ENCODE results near the gene INPP5F. TPM values are rescaled to one million over a fixed set of nuclear protein-coding genes. Genes with fewer than 3 reads are reported as not detected.
"Not testable (repeated sequence)": the region's sequence is repeated elsewhere in the genome, so short reads cannot be mapped to it uniquely, and the experiment has no call there.

INPP5F gene
- total RNA-seq, 1 donor from 2014 or later, result 40.9 TPM

DNA sequence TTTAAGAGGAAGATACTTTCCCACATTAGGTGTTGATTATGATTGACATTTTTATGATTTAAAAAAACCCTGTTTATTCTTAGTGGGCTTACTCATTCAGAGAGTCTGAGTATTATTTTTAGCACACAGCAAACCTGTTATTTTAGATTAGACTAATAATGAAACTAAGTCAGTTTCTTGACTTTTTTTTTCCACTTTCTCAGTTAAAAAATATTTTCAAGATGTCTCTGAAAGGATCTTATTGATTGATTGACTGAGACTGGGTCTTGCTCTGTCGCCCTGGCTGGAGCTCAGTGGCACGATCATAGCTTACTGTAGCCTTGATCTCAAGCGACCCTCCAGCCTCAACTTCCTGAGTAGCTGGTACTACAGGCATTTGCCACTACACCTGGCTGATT is 20.4 kb upstream of the INPP5F start:
- no peak for DNase-seq (ENCODE audit: low spot score)

DNA sequence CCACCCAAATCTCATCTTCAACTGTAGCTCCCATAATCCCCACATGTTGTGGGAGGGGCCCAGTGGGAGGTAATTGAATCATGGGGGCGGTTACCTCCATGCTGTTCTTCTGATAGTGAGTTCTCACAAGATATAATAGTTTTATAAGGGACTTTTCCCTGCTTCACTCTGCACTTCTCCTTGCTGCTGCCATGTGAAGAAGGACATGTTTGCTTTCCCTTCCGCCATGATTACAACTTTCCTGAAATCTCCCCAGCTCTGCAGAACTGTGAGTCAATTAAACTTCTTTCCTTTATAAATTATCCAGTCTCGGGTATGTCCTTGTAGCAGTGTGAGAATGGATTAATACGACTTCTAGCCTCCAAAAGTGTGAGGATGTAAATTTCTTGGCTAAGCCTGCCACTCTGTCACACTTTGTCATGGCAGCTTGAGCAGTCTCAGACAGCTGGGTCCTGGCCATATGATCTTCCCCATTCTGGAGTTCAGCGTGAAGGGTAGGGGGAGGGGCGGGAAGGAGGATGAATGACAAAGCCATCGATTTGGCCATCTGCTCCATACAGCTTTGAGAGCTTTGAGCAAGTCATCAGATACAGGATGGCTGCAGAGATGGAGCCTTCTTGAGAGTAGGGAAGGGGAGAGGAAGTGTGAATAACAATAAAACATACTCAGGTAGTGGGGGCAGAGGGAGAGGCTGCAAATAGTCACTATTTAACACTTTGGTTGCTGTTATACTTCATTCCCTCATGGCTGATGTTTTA is 19.1 kb upstream of the INPP5F start:
- no peak for DNase-seq (ENCODE audit: low spot score)

DNA sequence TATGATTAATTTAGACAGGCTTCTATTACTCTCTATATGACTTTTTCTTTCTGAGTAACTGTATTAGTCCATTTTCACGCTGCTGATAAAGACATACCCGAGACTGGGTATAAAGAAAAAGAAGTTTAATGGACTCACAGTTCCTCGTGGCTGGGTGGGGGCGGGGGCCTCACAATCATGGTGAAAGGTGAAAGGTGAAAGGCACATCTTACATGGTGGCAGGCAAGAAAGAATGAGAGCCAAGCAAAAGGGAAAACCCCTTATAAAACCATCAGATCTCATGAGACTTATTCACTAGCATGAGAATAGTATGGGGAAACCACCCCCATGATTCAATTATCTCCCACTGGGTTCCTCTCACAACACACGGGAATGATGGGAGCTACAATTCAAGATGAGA is 18.5 kb upstream of the INPP5F start:
- DNase-seq (ENCODE audit: low spot score), result not testable (repeated sequence)

DNA sequence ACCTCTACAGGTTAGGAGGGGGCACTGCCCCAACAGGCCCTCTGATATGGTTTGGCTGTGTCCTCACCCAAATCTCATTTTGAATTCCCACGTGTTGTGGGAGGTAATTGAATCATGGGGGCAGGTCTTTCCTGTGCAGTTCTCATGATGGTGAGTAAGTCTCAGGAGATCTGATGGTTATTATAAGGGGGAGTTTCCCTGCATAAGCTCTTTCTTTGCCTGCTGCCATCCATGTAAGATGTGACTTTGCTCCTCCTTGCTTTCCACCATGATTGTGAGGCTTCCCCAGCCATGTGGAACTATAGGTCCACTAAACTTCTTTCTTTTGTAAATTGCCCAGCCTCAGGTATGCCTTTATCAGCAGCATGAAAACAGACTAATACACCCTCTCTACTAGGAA is 14.9 kb upstream of the INPP5F start:
- DNase-seq (ENCODE audit: low spot score), result not testable (repeated sequence)

DNA sequence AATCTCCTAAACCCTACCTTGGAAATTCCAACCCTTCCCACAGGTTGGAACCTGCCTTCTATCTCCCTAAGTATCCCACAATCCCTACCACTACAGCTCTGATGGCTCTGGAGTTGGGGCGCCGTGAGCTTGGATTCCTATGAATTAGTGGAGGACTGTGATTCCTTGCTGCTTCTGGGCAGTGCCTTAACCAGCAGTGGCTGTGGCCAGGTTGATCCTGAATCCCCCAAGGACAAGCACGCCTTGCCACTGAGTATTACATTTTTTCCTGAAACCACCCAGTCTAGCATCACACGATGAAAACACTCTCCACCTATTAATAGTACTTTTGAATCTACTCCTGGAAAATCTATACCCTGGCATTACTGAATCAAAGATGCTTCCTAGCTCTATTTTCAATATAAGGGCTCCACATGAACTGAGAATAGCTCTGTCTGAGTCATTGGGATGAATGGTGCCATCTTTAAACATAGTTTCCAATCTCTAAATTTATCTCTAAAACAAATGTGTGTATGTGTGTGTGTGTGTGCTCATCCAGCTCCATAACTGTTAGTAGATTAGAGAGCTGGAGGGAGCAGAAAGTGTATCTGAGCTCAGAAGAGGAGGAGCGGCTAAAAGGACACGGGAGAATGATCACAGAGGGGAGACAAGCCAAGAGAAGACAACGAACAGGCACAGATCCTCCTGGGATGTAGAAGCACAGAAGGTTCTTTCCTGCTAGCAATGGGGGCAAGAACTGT is 11.9 kb upstream of the INPP5F start:
- peak; percentile 35 for DNase-seq (ENCODE audit: low spot score)

- no peak for DNase-seq (ENCODE audit: low spot score)
Observed at GRCh38 chr10:119714484-119714816, 11.4 kb upstream of the INPP5F start.

DNA sequence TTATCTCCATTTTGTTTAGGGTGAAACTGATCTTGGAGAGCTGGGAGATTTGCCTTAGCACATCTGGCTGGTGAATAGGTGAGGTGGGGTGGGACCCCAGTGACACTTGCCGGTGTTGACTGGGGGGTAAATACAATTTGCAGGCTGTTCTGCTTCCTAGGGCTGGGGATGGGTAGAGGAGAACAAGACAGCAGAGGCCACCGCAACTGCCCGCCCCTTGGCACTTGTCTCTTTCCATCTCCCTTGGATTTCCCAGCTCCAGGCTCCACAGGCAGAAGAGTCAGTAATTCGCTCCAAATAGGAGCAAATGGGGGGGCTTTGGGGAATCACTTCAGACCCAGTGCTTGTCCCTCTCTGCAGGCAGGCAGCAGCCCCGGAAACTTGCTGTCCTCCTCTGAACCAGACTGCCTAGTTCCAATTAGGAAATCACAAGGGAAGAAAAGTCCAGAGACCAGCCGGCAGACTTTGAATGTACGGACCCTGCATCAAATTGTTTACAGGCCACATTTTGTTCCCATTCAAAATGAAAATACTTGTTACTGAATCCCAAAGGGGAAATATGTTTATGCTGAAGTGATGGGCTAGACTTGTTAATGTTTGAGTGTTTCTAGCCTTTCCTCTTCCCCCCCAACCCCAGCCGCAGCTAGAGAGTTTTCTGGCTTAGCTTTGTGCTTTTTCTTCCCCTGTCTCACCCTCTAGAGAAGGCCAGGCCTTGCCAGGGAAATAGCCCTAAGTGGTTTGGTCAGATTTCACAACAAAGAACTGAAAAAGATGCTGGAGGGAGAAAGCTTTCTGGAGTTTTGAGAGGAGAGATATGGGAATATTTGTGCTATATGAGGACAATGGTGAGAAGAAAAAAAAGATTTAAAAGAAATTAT is 10.0 kb upstream of the INPP5F start:
- DNase-seq (ENCODE audit: low spot score), result peak; percentile 27

GRCh38 chr10:119723161-119723560 is 2.7 kb upstream of the INPP5F start:
- DNase-seq (ENCODE audit: low spot score), result no peak

DNA sequence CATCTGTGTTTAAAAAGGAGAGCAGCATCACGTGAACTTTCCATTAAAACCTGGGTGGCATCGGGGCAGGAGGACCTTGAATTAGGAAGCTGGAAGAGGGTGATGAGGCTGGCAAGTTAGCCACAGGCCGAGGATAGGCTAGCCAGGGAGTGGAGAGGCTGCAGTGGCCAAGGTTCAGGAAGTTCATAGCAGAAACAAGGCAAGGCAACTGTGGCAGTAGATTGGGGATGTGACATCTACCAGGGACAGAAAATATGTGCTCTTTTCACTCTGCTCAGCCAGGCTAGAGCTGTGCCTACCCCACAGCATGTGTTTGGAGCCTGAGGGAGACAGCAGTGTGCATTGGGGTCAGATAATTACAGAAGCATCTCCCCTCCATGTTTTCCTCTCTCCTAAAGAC is 2.2 kb upstream of the INPP5F start:
- DNase-seq (ENCODE audit: low spot score), result no peak

GRCh38 chr10:119724593-119725516 is 995 bp upstream of the INPP5F start:
- DNase-seq (ENCODE audit: low spot score), result peak; percentile 43

- no peak for DNase-seq (ENCODE audit: low spot score)
Observed at GRCh38 chr10:119725517-119725827, 378 bp upstream of the INPP5F start.

- DNase-seq (ENCODE audit: low spot score), result no peak
Observed at GRCh38 chr10:119726676-119727261, 919 bp downstream of the INPP5F start.

GRCh38 chr10:119728172-119728800 is 2.4 kb downstream of the INPP5F start:
- no peak for DNase-seq (ENCODE audit: low spot score)

DNA sequence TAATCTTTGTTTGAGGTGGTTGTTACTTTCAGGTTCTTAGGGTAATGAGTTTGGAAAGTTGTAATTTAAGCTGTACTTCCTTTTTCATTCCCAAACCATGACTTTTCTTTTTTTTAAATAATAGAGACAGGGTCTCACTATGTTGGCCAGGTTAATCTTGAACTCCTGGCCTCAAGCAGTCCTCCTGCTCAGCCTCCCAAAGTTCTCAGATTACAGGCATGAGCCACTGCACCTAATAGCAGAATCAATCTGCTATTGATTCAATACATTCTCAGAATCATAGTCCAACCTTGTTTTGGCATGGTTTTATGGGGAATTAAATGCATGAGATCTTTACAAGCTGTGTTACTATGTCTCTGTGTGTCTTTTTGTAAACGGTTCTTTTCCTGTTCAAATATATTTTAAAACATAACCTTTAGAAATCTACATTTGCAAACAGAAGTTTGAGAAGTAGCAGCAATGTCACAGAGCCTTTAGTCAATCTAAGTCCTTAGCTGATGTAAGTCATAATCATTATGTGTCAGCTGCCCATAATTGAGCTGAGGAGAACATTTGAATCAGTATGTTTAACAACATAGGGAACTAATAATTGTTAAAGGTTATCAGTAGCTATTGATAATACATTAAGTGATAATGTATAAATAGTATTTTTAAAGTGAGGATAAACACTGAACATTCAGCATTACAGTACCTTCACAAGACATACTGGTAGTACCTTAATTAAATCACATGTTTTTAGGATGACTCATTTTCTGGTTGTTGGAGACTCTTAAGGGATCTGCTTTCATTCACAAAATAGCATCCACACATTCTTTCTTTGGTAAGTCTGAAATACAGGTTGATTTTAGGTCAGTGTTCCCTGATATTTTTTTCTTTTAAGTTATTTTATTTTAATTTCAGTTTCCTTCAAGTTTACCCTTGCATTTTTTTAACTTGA is 8.8 kb downstream of the INPP5F start:
- no peak for DNase-seq (ENCODE audit: low spot score)

DNA sequence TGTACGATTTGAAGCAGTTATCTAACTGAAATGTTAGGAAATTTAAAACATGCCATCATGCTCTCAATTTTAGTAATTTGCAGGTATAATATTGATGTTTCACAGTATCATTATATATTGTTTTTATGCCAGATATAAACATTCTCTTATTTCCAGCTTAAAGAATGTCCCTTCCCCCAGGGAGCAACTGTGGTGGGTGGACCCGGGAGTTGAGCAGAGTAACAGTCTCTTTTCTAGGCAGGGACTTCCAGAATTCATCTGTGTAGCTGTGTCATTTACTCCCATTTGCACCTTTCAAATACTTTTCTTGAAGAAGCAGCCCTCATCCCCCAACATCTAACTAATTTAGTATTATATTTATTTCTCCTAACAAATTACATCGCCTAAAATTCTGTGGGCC is 9.6 kb downstream of the INPP5F start:
- no peak for DNase-seq (ENCODE audit: low spot score)

GRCh38 chr10:119736220-119736619 is 10.4 kb downstream of the INPP5F start:
- DNase-seq (ENCODE audit: low spot score), result no peak

- DNase-seq (ENCODE audit: low spot score), result no peak
Observed at GRCh38 chr10:119737039-119737663, 11.3 kb downstream of the INPP5F start.

DNA sequence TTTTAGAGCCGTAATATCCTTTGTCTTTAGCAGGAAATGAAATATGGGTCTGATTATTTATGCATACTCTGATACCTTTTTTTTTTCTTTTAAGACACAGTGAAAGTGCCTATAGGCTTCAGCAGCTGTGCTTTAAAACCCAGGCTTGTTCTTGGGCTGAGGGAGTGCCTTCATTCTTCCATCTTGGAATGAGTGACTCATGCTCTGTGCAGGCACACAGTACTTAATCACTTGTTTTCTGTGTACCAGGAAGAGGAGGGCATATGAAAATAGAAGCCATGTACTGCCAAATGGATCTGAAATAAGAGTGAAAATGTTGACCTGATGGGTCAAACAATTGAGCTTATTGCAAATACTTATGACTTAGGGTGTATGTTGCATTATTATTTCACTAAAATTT is 12.0 kb downstream of the INPP5F start:
- DNase-seq (ENCODE audit: low spot score), result peak; percentile 93

- no peak for DNase-seq (ENCODE audit: low spot score)
Observed at GRCh38 chr10:119738962-119739361, 13.1 kb downstream of the INPP5F start.
